GM21737 (cell line): ENCODE data around the gene VEGFC.

Experiments
- ATAC-seq: cut with Tn5 transposase; IDR thresholded peaks from one replicate; pipeline ENCODE4 v1.9.1; 2021; ENCODE audit warnings: mild to moderate bottlenecking, moderate library complexity; ENCODE audit not compliant: unreplicated experiment

Gene VEGFC

GRCh38 chr4:176709417-176709816 is 83.3 kb downstream of the VEGFC start:
- no peak for ATAC-seq

- ATAC-seq = no peak
Observed at GRCh38 chr4:176708771-176709311, 83.9 kb downstream of the VEGFC start.

GRCh38 chr4:176690716-176691115 is 102.0 kb downstream of the VEGFC start:
- ATAC-seq = no peak

- no peak for ATAC-seq
Observed at GRCh38 chr4:176680668-176681180, 112.0 kb downstream of the VEGFC start.

GRCh38 chr4:176676901-176677300 is 115.8 kb downstream of the VEGFC start:
- ATAC-seq = no peak

DNA sequence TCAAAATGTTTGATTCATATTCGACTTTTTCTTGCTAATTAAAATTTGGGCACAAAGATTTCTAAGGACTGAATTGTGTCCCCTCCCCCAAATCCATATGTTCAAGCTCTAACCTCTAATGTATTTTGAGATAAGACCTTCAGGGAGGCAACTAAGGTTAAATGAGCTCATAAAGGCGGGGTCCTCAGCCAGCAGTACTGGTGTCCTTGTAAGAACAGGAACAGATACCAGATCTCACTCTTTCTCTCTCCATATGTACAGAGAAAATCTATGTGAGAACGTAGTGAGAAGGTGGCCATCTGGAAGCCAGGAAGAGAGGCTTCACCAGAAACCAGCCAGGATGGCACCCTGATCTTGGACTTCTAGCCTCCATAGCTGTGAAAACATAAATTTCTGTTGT is 116.9 kb downstream of the VEGFC start:
- ATAC-seq = no peak

DNA sequence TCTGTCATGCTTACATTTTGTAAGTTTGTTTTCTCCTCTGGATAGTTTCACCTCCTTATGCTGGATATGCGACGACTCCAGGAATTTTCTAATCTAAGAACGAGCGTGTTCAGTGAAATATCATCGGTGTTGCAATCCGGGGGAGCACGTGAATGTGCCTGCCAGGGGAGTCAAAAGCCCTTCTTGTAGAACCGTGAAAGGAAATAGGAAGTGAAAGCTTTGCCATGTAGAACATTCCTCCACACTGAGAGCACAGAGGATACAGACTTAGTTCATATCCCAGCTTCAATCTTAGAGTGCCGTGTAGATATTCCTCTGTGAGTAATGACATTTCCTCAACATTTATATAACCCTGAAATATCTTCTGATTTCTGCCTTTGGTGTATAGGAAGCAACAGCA is 121.2 kb downstream of the VEGFC start:
- no peak for ATAC-seq

DNA sequence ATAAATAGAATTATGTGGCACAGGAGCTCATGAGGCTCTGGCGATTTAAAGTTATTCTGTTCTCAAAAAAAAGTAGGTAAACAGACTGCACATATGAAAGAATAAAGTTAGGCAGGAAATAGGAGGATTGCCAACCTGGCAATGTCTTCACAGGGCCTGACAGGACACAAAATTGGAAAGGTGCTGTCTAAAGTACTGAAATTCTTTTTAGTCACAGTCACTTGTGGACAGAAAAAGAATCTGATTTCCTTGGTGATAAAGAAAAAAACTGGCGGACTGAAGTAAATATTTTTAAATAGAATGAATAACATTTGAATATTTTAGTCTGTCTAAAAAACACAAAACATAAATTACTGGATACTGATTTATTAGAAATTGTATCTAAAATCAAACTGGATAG is 124.4 kb downstream of the VEGFC start:
- no peak for ATAC-seq

GRCh38 chr4:176664964-176665363 is 127.8 kb downstream of the VEGFC start:
- ATAC-seq = no peak

GRCh38 chr4:176660561-176660960 is 132.2 kb downstream of the VEGFC start:
- ATAC-seq = no peak

- ATAC-seq = no peak
Observed at GRCh38 chr4:176656108-176656507, 136.6 kb downstream of the VEGFC start.

DNA sequence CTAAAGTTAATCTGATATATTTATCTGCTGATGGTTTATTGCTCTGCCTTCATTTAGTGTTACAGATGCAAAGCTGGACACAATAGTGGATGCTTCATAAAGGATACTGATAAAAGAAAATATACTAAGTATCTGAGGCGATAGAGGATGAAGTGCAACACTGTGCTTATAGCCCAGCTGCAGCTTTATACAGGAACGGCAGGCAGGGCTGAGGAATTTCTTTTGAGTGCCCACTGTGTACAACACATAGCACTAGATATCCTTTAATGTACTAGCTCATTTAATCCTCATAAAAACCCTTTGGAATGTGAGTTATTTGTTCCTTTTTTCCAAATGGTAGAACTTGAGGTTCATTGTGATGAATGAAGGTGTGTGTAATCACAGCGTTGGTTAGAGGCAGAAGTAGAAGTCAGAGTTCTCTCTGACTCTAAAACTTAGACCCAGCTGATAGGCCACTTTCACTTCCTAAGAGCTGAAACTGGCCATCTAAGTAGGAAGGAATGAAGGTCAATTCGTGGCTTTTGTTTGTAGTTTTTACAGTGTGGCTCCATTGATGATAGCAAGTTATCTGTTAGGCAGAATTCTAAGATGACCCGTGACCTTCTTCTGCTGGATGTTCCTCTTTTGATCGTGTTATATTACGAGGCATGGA is 138.0 kb downstream of the VEGFC start:
- ATAC-seq = no peak

DNA sequence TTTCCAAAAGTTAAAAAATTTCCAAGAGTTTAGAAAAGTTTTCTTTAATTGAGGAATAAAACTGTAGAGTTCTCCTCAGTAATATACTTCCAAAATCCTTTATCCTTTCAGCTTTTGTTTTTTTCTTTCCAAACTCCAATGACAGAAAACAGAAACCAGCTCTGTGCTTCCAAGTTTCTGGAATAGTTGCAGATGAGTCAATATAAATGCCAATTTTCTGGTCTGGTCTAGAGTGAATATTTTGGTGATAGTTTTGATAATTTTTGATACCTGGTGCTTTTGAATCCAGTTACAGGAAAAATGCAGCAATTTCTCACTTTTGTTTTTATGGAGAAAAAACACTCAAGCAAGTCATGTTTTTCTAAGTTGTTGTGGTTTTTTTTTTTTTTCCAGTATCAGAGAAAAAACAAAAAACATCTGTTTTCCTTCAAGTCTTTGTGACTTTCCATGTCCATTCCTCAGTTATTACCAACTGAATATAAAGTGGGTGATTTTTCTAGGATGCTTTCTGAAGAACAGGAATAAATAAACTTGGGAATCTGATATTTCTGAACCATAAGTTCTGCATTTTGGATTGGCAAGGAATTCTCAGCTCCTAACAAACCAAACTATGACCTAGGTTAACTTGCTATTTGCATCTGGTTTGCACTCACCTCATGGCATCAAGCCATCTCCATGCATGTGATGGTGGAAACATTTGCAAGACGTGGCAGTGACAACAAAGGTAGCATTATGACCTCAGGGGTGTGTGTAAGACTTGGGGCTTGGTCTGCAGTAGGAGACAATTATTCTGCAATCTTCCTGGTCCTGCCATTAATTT is 139.1 kb downstream of the VEGFC start:
- no peak for ATAC-seq

DNA sequence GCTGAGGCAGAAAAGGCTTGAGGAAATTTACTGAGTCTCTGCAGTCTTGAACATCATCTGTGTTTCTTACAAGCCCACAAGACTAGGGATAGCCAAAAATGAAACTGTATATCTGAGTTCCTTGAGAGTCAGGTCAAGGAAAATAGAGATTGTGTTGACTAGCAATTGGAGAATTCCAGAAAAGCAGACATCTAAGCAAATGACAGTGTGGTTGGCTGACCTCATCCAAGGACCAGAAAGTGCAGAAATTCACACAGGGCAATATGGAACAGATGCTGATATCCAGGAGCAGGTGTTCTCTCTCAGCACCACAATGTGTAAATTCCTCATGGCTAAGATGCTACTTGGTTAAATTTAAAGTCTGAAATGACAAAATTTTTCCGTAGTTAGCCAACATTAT is 146.4 kb downstream of the VEGFC start:
- ATAC-seq = no peak

GRCh38 chr4:176645246-176645960 is 147.3 kb downstream of the VEGFC start:
- ATAC-seq = no peak

- ATAC-seq = no peak
Observed at GRCh38 chr4:176642472-176642871, 150.2 kb downstream of the VEGFC start.

DNA sequence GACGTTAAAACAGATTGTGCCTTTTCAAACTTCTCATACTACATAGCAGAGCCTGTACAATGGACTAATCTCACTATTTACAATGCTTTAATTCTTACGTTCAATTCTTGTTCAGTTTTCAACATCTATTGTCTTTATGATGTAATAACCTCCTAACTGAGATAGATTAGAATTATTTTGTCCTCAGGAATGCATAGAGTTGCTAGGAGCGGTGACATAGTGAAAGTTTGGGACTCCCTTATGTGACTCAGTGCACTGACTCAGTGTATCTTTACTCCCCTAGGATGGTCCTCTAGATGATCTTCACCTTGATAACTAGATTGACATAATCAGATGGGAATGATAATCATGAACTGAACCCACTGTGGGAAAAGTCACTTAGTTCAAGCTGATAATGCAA is 151.5 kb downstream of the VEGFC start:
- no peak for ATAC-seq

DNA sequence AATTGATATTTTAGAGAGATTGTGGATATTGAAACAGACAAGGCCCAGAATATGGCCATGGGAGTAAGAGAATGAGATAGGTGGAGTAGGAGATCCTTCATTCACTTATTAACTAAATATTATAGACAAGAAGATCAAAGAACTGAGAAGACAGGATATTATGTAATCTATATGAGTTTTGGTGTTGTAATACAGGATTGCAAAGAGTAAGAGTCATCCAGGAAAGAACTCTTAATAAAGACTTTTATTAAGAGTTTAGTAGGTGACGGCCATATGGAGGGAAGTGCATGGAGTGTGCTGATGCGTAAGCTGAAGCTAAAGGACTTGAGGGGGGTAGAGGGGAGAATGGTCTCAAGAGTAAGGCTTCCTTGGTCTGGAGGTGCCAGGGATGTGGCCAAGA is 153.7 kb downstream of the VEGFC start:
- ATAC-seq = no peak

- no peak for ATAC-seq
Observed at GRCh38 chr4:176636292-176636691, 156.4 kb downstream of the VEGFC start.

- ATAC-seq = no peak
Observed at GRCh38 chr4:176635372-176636261, 157.1 kb downstream of the VEGFC start.
